ENCODE data around the gene THRAP3.
"Not testable (repeated sequence)": the region's sequence is repeated elsewhere in the genome, so short reads cannot be mapped to it uniquely, and the experiment has no call there.

THRAP3 gene

GRCh38 chr1:36223996-36224536 lies at the start of gene THRAP3:
Gene THRAP3, plus strand, starts transcription at chr1:36224443. Its CDS starts 58,121 bp downstream, at chr1:36282564.
- DNase-seq (ENCODE audit: low spot score): peak; percentile 100

GRCh38 chr1:36174713-36175112 lies 49.5 kb upstream of the THRAP3 start:
- no peak for DNase-seq (ENCODE audit: low spot score)

GRCh38 chr1:36175137-36176095 lies 48.8 kb upstream of the THRAP3 start:
- no peak for DNase-seq (ENCODE audit: low spot score)

- DNase-seq (ENCODE audit: low spot score): no peak
These were observed 47.9 kb upstream of the THRAP3 start for GRCh38 chr1:36176106-36176949.

- no peak for DNase-seq (ENCODE audit: low spot score)
These were observed 46.4 kb upstream of the THRAP3 start for GRCh38 chr1:36177589-36178431.

- DNase-seq (ENCODE audit: low spot score): no peak
These were observed 45.6 kb upstream of the THRAP3 start for GRCh38 chr1:36178471-36179219.

GRCh38 chr1:36179220-36179600 lies 45.0 kb upstream of the THRAP3 start:
- DNase-seq (ENCODE audit: low spot score): no peak

GRCh38 chr1:36182734-36183133 lies 41.5 kb upstream of the THRAP3 start:
- DNase-seq (ENCODE audit: low spot score): no peak

- DNase-seq (ENCODE audit: low spot score): no peak
These were observed 40.9 kb upstream of the THRAP3 start for GRCh38 chr1:36183309-36183856.

- peak; percentile 87 for DNase-seq (ENCODE audit: low spot score)
These were observed 36.2 kb upstream of the THRAP3 start for GRCh38 chr1:36187800-36188593.

GRCh38 chr1:36196805-36197204 lies 27.4 kb upstream of the THRAP3 start:
- not testable (repeated sequence) for DNase-seq (ENCODE audit: low spot score)

- no peak for DNase-seq (ENCODE audit: low spot score)
These were observed 25.6 kb upstream of the THRAP3 start for GRCh38 chr1:36198641-36199040.

GRCh38 chr1:36199934-36200741 lies 24.1 kb upstream of the THRAP3 start:
- no peak for DNase-seq (ENCODE audit: low spot score)

GRCh38 chr1:36203027-36203553 lies 21.2 kb upstream of the THRAP3 start:
- no peak for DNase-seq (ENCODE audit: low spot score)

GRCh38 chr1:36203554-36204346 lies 20.5 kb upstream of the THRAP3 start:
- no peak for DNase-seq (ENCODE audit: low spot score)

GRCh38 chr1:36204347-36204909 lies 19.8 kb upstream of the THRAP3 start:
- DNase-seq (ENCODE audit: low spot score): no peak

- DNase-seq (ENCODE audit: low spot score): no peak
These were observed 17.9 kb upstream of the THRAP3 start for GRCh38 chr1:36206323-36206858.
